H9 (cell line): ENCODE results near the gene HS2ST1. TPM values are rescaled to one million over a fixed set of nuclear protein-coding genes. Genes with fewer than 3 reads are reported as not detected.

Experiments used
- DNase-seq: peaks from one replicate; pipeline ENCODE4 v3.0.0-alpha.2; 2017
- H2AFZ ChIP-seq: one replicate; pipeline ENCODE4 v1.6.1; 2013; ENCODE audit warnings: mild to moderate bottlenecking, low read length, control low read depth, moderate library complexity
- H2AK5ac ChIP-seq: 2 replicates; pipeline ENCODE4 v1.6.1; 2013; ENCODE audit warnings: low read length, control low read depth, mixed read lengths; ENCODE audit not compliant: insufficient read length
- H2BK120ac ChIP-seq: one replicate; pipeline ENCODE4 v1.6.1; 2013; ENCODE audit warnings: low read depth, mild to moderate bottlenecking, low read length, control low read depth, inconsistent platforms; ENCODE audit not compliant: poor library complexity, severe bottlenecking
- H2BK12ac ChIP-seq: 2 replicates; pipeline ENCODE4 v1.6.1; 2013; ENCODE audit warnings: low read length, control low read depth, mixed read lengths, low read depth; ENCODE audit not compliant: insufficient read length
- H2BK15ac ChIP-seq: 2 replicates; pipeline ENCODE4 v1.6.1; 2013; ENCODE audit warnings: low read depth, low read length, control low read depth
- H2BK20ac ChIP-seq: one replicate; pipeline ENCODE4 v1.6.1; 2013; ENCODE audit warnings: low read depth, mild to moderate bottlenecking, low read length, control low read depth, inconsistent platforms; ENCODE audit not compliant: poor library complexity, severe bottlenecking
- H2BK5ac ChIP-seq: 2 replicates; pipeline ENCODE4 v1.6.1; 2013; ENCODE audit warnings: low read length, control low read depth, mixed read lengths; ENCODE audit not compliant: insufficient read length
- H3K14ac ChIP-seq: 2 replicates; pipeline ENCODE4 v1.6.1; 2013; ENCODE audit warnings: low read length, control low read depth; ENCODE audit not compliant: insufficient read depth
- H3K18ac ChIP-seq: 2 replicates; pipeline ENCODE4 v1.6.1; 2013; ENCODE audit warnings: low read depth, mild to moderate bottlenecking, mixed read lengths, low read length, control low read depth; ENCODE audit not compliant: insufficient read length
- H3K23ac ChIP-seq: 2 replicates; pipeline ENCODE4 v1.6.1; 2013; ENCODE audit warnings: low read length, control low read depth, mixed read lengths, low read depth; ENCODE audit not compliant: insufficient read length
- H3K23me2 ChIP-seq: 2 replicates; pipeline ENCODE4 v1.6.1; 2013; ENCODE audit warnings: low read depth, mild to moderate bottlenecking, mixed read lengths, low read length, control low read depth; ENCODE audit not compliant: insufficient read length, poor library complexity, severe bottlenecking
- H3K27ac ChIP-seq: 2 replicates; pipeline ENCODE4 v1.5.1; 2013; ENCODE audit warnings: low read length, control low read depth, mixed read lengths, low read depth; ENCODE audit not compliant: insufficient read length
- H3K27me3 ChIP-seq: 2 replicates; pipeline ENCODE4 v1.6.1; 2013; ENCODE audit warnings: low read length, control low read depth, inconsistent platforms; ENCODE audit not compliant: insufficient read depth
- H3K4ac ChIP-seq: 2 replicates; pipeline ENCODE4 v1.6.1; 2013; ENCODE audit warnings: low read depth, mild to moderate bottlenecking, control low read depth, inconsistent platforms, low read length, moderate library complexity
- H3K4me1 ChIP-seq: 2 replicates; pipeline ENCODE4 v1.6.1; 2013; ENCODE audit warnings: low read length, control low read depth, inconsistent platforms; ENCODE audit not compliant: insufficient read depth
- H3K4me2 ChIP-seq: 2 replicates; pipeline ENCODE4 v1.6.1; 2013; ENCODE audit warnings: low read length, control low read depth, mixed read lengths; ENCODE audit not compliant: insufficient read length, insufficient read depth
- H3K56ac ChIP-seq: 2 replicates; pipeline ENCODE4 v1.6.1; 2013; ENCODE audit warnings: low read depth, mild to moderate bottlenecking, mixed read lengths, low read length, control low read depth; ENCODE audit not compliant: insufficient read length
- H3K79me1 ChIP-seq: 2 replicates; pipeline ENCODE4 v1.6.1; 2013; ENCODE audit warnings: low read depth, mild to moderate bottlenecking, moderate library complexity, low read length, control low read depth, inconsistent platforms; ENCODE audit not compliant: insufficient read depth, poor library complexity, severe bottlenecking
- H3K79me2 ChIP-seq: 2 replicates; pipeline ENCODE4 v1.6.1; 2013; ENCODE audit warnings: low read length, control low read depth, inconsistent platforms; ENCODE audit not compliant: insufficient read depth
- H3K9ac ChIP-seq: 2 replicates; pipeline ENCODE4 v1.6.1; 2013; ENCODE audit warnings: low read length, control low read depth, mixed read lengths; ENCODE audit not compliant: insufficient read length; ENCODE audit errors: extremely low read depth
- H3K9me3 ChIP-seq: one replicate; pipeline ENCODE4 v1.6.1; 2013; ENCODE audit warnings: low read depth, low read length, inconsistent platforms; ENCODE audit not compliant: control insufficient read depth
- H3T11ph ChIP-seq: one replicate; pipeline ENCODE4 v1.6.1; 2013; ENCODE audit warnings: mild to moderate bottlenecking, low read length, control low read depth, inconsistent platforms
- H4K20me1 ChIP-seq: one replicate; pipeline ENCODE4 v1.6.1; 2013; ENCODE audit not compliant: control insufficient read depth, insufficient read length, insufficient read depth
- H4K5ac ChIP-seq: 2 replicates; pipeline ENCODE4 v1.6.1; 2013; ENCODE audit warnings: low read depth, mild to moderate bottlenecking, mixed read lengths, low read length, control low read depth; ENCODE audit not compliant: insufficient read length
- H4K8ac ChIP-seq: replicated peaks from 2 replicates; pipeline ENCODE4 v1.6.1; 2013; ENCODE audit warnings: low read length, control low read depth, mixed read lengths, low read depth; ENCODE audit not compliant: insufficient read length
- H4K91ac ChIP-seq: 2 replicates; pipeline ENCODE4 v1.6.1; 2013; ENCODE audit warnings: low read depth, mild to moderate bottlenecking, moderate library complexity, mixed read lengths, low read length, control low read depth; ENCODE audit not compliant: insufficient read length
- H3K27ac Mint-ChIP-seq, 3 experiments: 2 replicates in 2 of 3; 3 replicates in 1 of 3; pipeline ENCODE4 v1.8.0; 2020 to 2021; ENCODE audit warnings: mixed read lengths in 3 of 3, mild to moderate bottlenecking in 1 of 3, moderate library complexity in 1 of 3
- H3K27me3 Mint-ChIP-seq: 2 replicates; pipeline ENCODE4 v1.8.0; 2021; ENCODE audit warnings: low read depth, mild to moderate bottlenecking, moderate library complexity, mixed read lengths
- H3K36me3 Mint-ChIP-seq, 3 experiments: 2 replicates in 2 of 3; 3 replicates in 1 of 3; pipeline ENCODE4 v1.8.0; 2020 to 2021; ENCODE audit warnings: low read depth in 3 of 3, mixed read lengths in 3 of 3; ENCODE audit not compliant: insufficient read depth in 1 of 3
- H3K4me1 Mint-ChIP-seq, 2 experiments: 2 replicates each; pipeline ENCODE4 v1.8.0; 2020; ENCODE audit warnings: mixed read lengths in 2 of 2
- H3K4me3 Mint-ChIP-seq, 2 experiments: 2 replicates in 1 of 2; 3 replicates in 1 of 2; pipeline ENCODE4 v1.8.0; 2020 to 2021; ENCODE audit warnings: mild to moderate bottlenecking in 2 of 2, mixed read lengths in 2 of 2, moderate library complexity in 1 of 2
- H3K9me3 Mint-ChIP-seq, 2 experiments: 2 replicates in 1 of 2; 3 replicates in 1 of 2; pipeline ENCODE4 v1.8.0; 2020; ENCODE audit warnings: mild to moderate bottlenecking in 2 of 2, mixed read lengths in 2 of 2, moderate library complexity in 1 of 2
- WGBS: extraction: QIAGEN DNeasy Blood & Tissue Kit; methylation state at CpG from one replicate; pipeline ENCODE4 v1.1.7; 2013; ENCODE audit warnings: missing lambda C conversion rate, low lambda C conversion rate, mixed read lengths; ENCODE audit not compliant: insufficient read length; ENCODE audit errors: extremely low coverage; 5-methylcytosine and 5-hydroxymethylcytosine counted together
- total RNA-seq: library from RNA; stranded (reverse); gene quantifications from 2 replicates; pipeline ENCODE4 v1.2.1, GENCODE V29; 2021
- TF ChIP-seq, protein P1 (sequence below): fragments of 200-600 bp; sonication (generic); conservative IDR thresholded peaks from 3 replicates; pipeline ENCODE4 v1.8.0; 2021; ENCODE audit warnings: antibody characterized with exemption, mild to moderate bottlenecking

HS2ST1 gene
- total RNA-seq, 1 experiment from 2014 or later, result 20.1 TPM

- Histone ChIP-seq H3K27me3 (no peaks in the 10 kb centered on the region), H2BK120ac (no peak overlapping the region), H3K23me2 (no peaks in the 10 kb centered on the region), H2BK15ac (no peak overlapping the region), H3T11ph (no peak overlapping the region), H2BK12ac (no peak overlapping the region), H3K23ac (no peak overlapping the region), H3K27ac (no peak overlapping the region), H3K4me2 (no peak overlapping the region), H3K4ac (no peak overlapping the region), H3K56ac (no peak overlapping the region), H3K79me1 (no peaks in the 10 kb centered on the region), H3K9ac (no peak overlapping the region), H3K79me2 (no peaks in the 10 kb centered on the region), H4K20me1 (no peaks in the 10 kb centered on the region), H3K4me1 (no peaks in the 10 kb centered on the region; the same call in 1 of the 2 replicates), H2BK20ac (no peak overlapping the region), H4K5ac (no peak overlapping the region), H2AFZ (no peak overlapping the region), H2BK5ac (no peak overlapping the region), H4K91ac (no peak overlapping the region), H2AK5ac (no peak overlapping the region), H3K9me3 (no peaks in the 10 kb centered on the region), H4K8ac (no peak overlapping the region), H3K18ac (no peak overlapping the region), H3K14ac (no peak overlapping the region)
- Mint-ChIP-seq H3K36me3 (peaks cover 0 to 2% (median 0%) of the 10 kb centered on the region in 3 experiments; a peak in 2 of 7 replicates), H3K27ac (no peak overlapping the region), H3K9me3 (no peaks in the 10 kb centered on the region), H3K4me1 (peaks cover 33 to 46% of the 10 kb centered on the region in 2 experiments), H3K27me3 (peaks cover 40% of the 10 kb centered on the region), H3K4me3 (no peak overlapping the region)
- no peak for DNase-seq
- no CpG with 5 or more reads among the region's 1 CpG for WGBS
- TF ChIP-seq, protein P1, sequence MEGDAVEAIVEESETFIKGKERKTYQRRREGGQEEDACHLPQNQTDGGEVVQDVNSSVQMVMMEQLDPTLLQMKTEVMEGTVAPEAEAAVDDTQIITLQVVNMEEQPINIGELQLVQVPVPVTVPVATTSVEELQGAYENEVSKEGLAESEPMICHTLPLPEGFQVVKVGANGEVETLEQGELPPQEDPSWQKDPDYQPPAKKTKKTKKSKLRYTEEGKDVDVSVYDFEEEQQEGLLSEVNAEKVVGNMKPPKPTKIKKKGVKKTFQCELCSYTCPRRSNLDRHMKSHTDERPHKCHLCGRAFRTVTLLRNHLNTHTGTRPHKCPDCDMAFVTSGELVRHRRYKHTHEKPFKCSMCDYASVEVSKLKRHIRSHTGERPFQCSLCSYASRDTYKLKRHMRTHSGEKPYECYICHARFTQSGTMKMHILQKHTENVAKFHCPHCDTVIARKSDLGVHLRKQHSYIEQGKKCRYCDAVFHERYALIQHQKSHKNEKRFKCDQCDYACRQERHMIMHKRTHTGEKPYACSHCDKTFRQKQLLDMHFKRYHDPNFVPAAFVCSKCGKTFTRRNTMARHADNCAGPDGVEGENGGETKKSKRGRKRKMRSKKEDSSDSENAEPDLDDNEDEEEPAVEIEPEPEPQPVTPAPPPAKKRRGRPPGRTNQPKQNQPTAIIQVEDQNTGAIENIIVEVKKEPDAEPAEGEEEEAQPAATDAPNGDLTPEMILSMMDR, result no peak
Observed at GRCh38 chr1:87150143-87150542, 235.7 kb downstream of the HS2ST1 start.
